Neutrophil (primary cell): ENCODE results near the gene MEGF11.
"Not testable (repeated sequence)": the region's sequence is repeated elsewhere in the genome, so short reads cannot be mapped to it uniquely, and the experiment has no call there.

Experiments used
- H3K27ac ChIP-seq: fragments of 200-600 bp; sonication (generic); 2 replicates; pipeline ENCODE4 v1.5.1; 2016; ENCODE audit warnings: mild to moderate bottlenecking, moderate library complexity
- H3K27me3 ChIP-seq: fragments of 200-600 bp; sonication (generic); 2 replicates; pipeline ENCODE4 v1.6.0; 2016; ENCODE audit warnings: mild to moderate bottlenecking
- H3K36me3 ChIP-seq: fragments of 200-600 bp; sonication (generic); 2 replicates; pipeline ENCODE4 v1.5.1; 2017
- H3K4me1 ChIP-seq, 2 experiments: fragments of 200-600 bp in 1 of 2; sonication (generic) in 1 of 2; 1 replicate in 1 of 2; 2 replicates in 1 of 2; pipeline versions ENCODE4 v1.5.1 to v1.6.1; 2013 to 2016; ENCODE audit warnings: low read depth in 1 of 2, low read length in 1 of 2, mild to moderate bottlenecking in 1 of 2, moderate library complexity in 1 of 2; ENCODE audit not compliant: control insufficient read depth in 1 of 2, insufficient read depth in 1 of 2
- H3K4me3 ChIP-seq, 2 experiments: fragments of 200-600 bp in 1 of 2; sonication (generic) in 1 of 2; 1 replicate in 1 of 2; 2 replicates in 1 of 2; pipeline ENCODE4 v1.5.1; 2013 to 2016; ENCODE audit warnings: low read depth in 1 of 2, low read length in 1 of 2, mild to moderate bottlenecking in 1 of 2, moderate library complexity in 1 of 2
- H3K9me3 ChIP-seq: fragments of 200-600 bp; sonication (generic); 2 replicates; pipeline ENCODE4 v1.5.1; 2016
- TF ChIP-seq, protein P1 (sequence below): fragments of 200-600 bp; sonication (generic); IDR thresholded peaks from 2 replicates; pipeline ENCODE4 v1.5.1; 2016; ENCODE audit warnings: antibody characterized with exemption

MEGF11 gene

DNA sequence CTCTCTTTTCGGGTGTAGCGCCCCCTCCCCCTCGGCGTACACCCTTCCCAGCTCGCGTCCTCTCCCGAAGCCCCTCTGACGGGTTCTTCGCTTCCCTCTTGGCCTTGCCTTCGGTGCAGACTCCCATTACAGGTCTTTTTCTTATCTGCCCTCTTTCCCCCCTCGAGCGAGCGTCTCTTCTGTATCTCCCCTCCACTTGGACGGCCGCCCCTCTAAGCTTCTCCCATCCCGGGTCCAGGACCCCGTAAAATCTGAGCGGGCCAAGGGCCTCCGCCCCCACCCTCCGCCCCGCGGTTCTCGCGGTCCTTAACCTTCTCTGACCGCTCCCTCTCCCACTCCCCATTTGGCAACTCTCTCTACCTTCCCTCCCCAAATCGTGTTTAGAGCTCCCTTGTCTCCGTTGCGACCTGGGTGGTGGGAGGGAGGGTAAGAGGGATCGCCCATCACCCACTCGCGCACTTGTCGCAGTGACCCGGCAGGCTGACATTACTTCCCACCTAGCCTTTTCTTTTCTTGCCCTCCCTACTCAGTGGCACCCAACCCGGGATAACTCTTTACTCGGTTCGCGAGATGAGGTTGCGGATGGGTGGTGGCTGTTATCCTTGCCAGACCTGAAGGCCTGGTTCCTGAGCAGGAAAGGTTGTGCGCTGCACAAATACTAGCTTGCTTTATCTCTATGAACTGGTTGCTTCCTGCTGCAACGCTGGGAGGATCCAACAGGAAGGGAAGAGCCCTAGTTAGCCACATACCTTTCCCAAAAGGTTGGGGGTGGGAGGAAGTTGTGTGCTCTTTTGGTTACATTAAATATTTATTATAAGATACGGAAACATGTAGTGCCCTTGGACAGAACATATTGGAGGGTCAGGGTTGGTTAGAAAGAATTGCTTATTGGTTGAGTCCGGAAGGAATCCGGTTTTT lies 383.3 kb downstream of the MEGF11 start:
- Histone ChIP-seq H3K9me3 (no peaks in the 10 kb centered on the region), H3K27ac (peak overlapping the region; percentile 89), H3K36me3 (peaks cover 7% of the 10 kb centered on the region), H3K4me1 (peaks cover 18 to 21% of the 10 kb centered on the region in 2 experiments), H3K4me3 (peak overlapping the region; percentile 91 to 99), H3K27me3 (no peaks in the 10 kb centered on the region)
- TF ChIP-seq, protein P1, sequence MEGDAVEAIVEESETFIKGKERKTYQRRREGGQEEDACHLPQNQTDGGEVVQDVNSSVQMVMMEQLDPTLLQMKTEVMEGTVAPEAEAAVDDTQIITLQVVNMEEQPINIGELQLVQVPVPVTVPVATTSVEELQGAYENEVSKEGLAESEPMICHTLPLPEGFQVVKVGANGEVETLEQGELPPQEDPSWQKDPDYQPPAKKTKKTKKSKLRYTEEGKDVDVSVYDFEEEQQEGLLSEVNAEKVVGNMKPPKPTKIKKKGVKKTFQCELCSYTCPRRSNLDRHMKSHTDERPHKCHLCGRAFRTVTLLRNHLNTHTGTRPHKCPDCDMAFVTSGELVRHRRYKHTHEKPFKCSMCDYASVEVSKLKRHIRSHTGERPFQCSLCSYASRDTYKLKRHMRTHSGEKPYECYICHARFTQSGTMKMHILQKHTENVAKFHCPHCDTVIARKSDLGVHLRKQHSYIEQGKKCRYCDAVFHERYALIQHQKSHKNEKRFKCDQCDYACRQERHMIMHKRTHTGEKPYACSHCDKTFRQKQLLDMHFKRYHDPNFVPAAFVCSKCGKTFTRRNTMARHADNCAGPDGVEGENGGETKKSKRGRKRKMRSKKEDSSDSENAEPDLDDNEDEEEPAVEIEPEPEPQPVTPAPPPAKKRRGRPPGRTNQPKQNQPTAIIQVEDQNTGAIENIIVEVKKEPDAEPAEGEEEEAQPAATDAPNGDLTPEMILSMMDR, result no peak

DNA sequence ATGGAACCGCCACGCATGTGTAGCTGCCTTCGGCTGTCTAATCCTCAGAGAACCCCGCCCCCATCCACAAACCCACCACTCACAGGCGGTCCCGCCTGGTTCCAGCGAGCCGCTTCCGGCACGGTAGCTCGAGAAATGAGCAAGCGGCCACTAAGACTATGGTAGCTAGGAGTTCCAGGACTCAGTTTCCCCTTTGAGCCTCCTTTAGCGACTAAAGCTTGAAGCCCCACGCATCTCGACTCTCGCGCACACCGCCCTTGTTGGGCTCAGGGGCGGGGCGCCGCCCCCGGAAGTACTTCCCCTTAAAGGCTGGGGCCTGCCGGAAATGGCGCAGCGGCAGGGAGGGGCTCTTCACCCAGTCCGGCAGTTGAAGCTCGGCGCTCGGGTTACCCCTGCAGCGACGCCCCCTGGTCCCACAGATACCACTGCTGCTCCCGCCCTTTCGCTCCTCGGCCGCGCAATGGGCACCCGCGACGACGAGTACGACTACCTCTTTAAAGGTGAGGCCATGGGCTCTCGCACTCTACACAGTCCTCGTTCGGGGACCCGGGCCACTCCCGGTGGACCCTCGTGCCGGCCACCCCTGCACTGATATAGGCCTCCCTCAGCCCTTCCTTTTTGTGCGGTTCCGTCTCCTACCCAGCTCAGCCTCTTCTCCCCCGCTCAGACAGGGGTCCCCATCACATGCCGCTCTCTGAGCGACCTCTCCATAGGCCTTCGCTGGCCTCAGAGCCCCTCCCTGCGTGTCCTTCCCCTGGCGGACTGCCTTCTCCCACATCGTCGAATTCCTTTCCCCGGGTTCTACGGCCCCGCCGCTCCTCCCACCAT lies 384.2 kb downstream of the MEGF11 start, which contains the start of gene RAB11A:
TSS of gene RAB11A (plus strand) at position 366 of the 828 bp plus-strand sequence. CDS start at position 461, 95 bp downstream.
- TF ChIP-seq, protein P1, result peak; percentile 56
- no peaks in the 10 kb centered on the region for H3K27me3 ChIP-seq
- H3K27ac ChIP-seq, result peak within 1 kb of the TSS; percentile 89
- H3K9me3 ChIP-seq, result no peaks in the 10 kb centered on the region
- peaks cover 2% of the 10 kb centered on the region for H3K36me3 ChIP-seq
- peaks cover 18 to 21% of the 10 kb centered on the region in 2 experiments for H3K4me1 ChIP-seq
- peak within 1 kb of the TSS; percentile 91 to 99 for H3K4me3 ChIP-seq

- Histone ChIP-seq H3K9me3 (no peaks in the 10 kb centered on the region), H3K4me1 (peaks cover 18 to 21% of the 10 kb centered on the region in 2 experiments), H3K27me3 (no peaks in the 10 kb centered on the region), H3K36me3 (no peaks in the 10 kb centered on the region), H3K27ac (peak overlapping the region; percentile 89), H3K4me3 (peak overlapping the region; percentile 91 to 99)
- TF ChIP-seq, protein P1, result no peak
Measured at GRCh38 chr15:65868546-65869125, 384.9 kb downstream of the MEGF11 start.

DNA sequence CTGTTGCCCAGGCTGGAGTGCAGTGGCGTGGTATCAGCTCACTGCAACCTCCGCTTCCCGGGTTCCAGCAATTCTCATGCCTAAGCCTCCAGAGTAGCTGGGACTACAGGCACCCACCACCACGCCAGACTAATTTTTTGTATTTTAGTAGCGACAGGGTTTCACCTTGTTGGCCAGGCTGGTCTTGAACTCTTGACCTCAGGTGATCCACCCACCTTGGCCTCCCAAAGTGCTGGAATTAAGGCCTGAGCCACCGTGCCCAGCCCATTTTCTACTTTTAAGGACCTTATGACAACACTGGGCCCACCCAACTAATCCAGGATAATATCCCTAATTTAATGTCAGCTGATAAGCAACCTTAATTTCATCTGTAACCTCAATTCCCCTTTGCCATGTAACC lies 385.6 kb downstream of the MEGF11 start:
- peaks cover 18 to 21% of the 10 kb centered on the region in 2 experiments for H3K4me1 ChIP-seq
- H3K27me3 ChIP-seq, H3K9me3 ChIP-seq, H3K4me3 ChIP-seq, H3K27ac ChIP-seq, H3K36me3 ChIP-seq: not testable (repeated sequence)

DNA sequence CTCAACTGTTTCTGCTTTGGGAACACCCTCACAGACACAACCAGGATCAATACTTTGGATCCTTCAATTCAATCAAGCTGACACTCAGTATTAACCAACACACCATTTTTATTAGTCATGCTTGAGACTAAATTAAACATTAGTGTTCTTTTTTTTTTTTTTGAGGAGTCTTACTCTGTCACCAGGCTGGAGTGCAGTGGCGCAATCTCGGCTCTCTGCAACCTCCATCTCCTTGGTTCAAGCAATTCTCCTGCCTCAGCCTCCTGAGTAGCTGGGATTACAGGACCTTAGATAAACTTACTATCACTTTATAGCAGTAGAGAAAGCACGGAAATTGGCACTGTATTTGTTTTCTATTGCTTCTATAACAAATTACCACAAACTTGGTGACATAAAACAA lies 386.3 kb downstream of the MEGF11 start:
- H3K27me3 ChIP-seq, result no peaks in the 10 kb centered on the region
- H3K36me3 ChIP-seq, result no peaks in the 10 kb centered on the region
- no peak overlapping the region for H3K27ac ChIP-seq
- no peak overlapping the region for H3K4me3 ChIP-seq
- TF ChIP-seq, protein P1, result no peak
- peaks cover 18 to 21% of the 10 kb centered on the region in 2 experiments for H3K4me1 ChIP-seq
- H3K9me3 ChIP-seq, result no peaks in the 10 kb centered on the region
